ENCODE measurements around the gene OPCML. TPM values are rescaled to one million over a fixed set of nuclear protein-coding genes. Genes with fewer than 3 reads are reported as not detected.
A peak's percentile ranks its signal among the peaks of the same experiment; 100 is the strongest.

Gene OPCML
- total and polyA plus RNA-seq, 4 donors, result under 0.01 to 1.3 (median 0.88) TPM; not detected in 1

DNA sequence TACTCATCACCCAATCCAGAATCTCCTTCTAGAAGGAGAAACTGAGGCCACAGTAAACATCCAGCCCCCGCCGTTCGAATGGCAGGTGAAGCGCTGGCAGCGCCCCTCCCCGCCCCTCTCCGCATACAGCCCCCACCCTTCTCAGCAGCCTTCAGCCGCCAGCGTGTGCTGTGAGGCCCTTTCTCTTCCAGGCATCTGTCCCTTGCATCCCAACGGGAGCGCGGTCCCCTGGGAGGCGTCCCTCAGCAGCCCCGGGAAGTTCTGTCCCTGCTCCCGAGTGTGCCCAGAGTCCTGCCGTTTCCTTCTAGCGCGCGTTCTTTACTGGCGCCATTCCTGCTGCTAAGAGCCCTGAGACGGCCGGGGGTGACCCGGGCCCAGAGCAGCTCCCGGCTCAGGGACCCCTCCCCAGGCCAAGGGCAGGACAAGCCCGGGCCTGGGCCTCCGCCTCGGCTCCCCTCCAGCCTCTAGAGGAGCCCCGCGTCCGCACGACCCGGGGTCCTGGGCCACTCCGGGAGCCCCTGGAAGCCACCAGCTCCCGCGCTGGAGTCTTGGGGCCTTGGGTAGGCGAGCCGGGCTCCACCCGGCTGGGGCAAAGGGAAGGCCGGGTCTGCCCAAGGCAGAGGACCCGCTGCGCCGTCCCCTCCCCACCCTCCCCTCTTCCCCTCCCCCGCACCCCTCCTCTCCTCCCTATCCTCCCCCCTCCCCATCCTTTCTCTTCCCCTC, 450.4 kb downstream of the OPCML start:
- Histone ChIP-seq H3K36me3 (ENCODE audit: control insufficient read depth in 1 of 2, insufficient read depth in 2 of 2, low read length in 1 of 2) (no peaks in the 10 kb centered on the region), H3K27ac (ENCODE audit: low read depth in 1 of 2, low read length in 2 of 2) (no peak overlapping the region), H3K9me3 (ENCODE audit: control insufficient read depth, low read length) (no peaks in the 10 kb centered on the region), H3K4me3 (ENCODE audit: low read length in 2 of 2) (no peak overlapping the region), H3K4me1 (ENCODE audit: control insufficient read depth in 1 of 2, insufficient read depth in 2 of 2, low read length in 2 of 2) (no peaks in the 10 kb centered on the region), H3K27me3 (ENCODE audit: control insufficient read depth in 1 of 2, insufficient read depth in 2 of 2, low read length in 1 of 2) (no peaks in the 10 kb centered on the region)
- 48 to 53% methylated on average over 33 to 43 of the region's 43 CpGs for WGBS, 2 donors
- intact Hi-C loops (cut with DNase I), result loop anchor here (5.0 to 10.0 kb wide), 2 partner anchors 753 to 755 kb away; no protein-coding TSS in a partner anchor
- DNase-seq (no peak), ATAC-seq (ENCODE audit: low FRiP score) (no peak)

DNA sequence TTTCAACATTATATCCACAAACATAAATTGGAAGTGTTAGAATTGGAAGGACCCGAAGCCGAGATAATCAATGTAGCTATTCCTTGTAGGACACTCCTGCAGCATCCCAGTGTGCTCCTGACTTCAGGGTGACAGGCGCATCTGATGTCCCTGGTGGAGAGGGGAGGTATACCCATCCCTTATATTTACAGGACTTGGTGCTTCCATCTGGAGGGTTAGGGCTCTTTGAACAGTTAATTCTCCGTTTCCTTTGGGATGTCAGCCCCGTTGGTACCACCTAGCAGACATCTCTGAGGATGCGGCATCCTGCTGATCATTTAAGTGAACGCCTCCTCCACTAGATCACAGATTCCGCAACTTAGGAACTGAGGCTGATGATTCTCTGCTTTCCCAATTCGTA, 451.3 kb downstream of the OPCML start:
- Histone ChIP-seq H3K36me3 (ENCODE audit: control insufficient read depth in 1 of 2, insufficient read depth in 2 of 2, low read length in 1 of 2) (no peaks in the 10 kb centered on the region), H3K27me3 (ENCODE audit: control insufficient read depth in 1 of 2, insufficient read depth in 2 of 2, low read length in 1 of 2) (no peaks in the 10 kb centered on the region), H3K27ac (ENCODE audit: low read depth in 1 of 2, low read length in 2 of 2) (no peak overlapping the region), H3K9me3 (ENCODE audit: control insufficient read depth, low read length) (no peaks in the 10 kb centered on the region), H3K4me3 (ENCODE audit: low read length in 2 of 2) (no peak overlapping the region), H3K4me1 (ENCODE audit: control insufficient read depth in 1 of 2, insufficient read depth in 2 of 2, low read length in 2 of 2) (no peaks in the 10 kb centered on the region)
- WGBS, 2 donors, result 77 to 83% methylated on average over 9 of the region's 9 CpGs
- no peak for ATAC-seq (ENCODE audit: low FRiP score)
- intact Hi-C loops (cut with DNase I), result loop anchor here (5.0 to 10.0 kb wide), 2 partner anchors 754 to 756 kb away; no protein-coding TSS in a partner anchor
- no peak for DNase-seq

DNA sequence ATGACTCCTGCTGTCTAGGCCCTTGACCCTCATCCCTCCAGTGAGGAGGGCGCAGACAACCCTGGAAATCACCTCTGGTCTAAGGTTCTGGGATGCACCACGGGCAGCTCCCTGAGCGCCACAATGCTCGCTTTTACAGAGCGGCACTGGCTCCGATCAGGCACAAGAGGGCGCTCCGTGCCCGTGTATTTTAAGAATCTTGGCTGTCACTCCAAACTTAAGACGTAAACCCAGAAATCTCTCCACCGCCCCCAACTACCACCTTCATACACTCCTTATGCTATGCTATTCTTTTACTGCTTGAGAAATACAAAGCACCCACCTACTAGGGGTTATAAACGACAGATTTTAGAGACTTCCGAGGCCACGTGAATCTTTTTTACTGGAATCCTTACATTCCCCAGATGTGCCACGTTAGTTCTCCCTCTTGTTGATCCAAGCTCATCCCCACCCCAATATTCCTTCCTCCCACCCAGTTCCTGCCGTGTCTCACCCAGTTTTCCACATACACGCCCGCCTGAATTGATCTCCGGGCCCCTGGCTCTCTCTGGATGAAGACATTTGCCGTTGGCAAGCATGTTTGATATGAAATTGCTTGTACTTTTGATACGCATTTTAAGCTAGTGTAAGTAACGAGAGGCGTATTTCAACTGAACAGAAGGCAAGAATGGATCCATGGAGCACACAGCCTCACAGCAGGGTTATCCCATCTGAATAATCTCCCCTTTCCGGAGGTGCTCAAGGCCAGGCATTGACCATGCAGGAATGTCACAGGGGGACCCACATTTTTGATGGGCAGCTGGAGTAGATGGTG, 453.5 kb downstream of the OPCML start:
- Histone ChIP-seq H3K27me3 (ENCODE audit: control insufficient read depth in 1 of 2, insufficient read depth in 2 of 2, low read length in 1 of 2) (no peaks in the 10 kb centered on the region), H3K27ac (ENCODE audit: low read depth in 1 of 2, low read length in 2 of 2) (no peak overlapping the region), H3K4me3 (ENCODE audit: low read length in 2 of 2) (no peak overlapping the region), H3K36me3 (ENCODE audit: control insufficient read depth in 1 of 2, insufficient read depth in 2 of 2, low read length in 1 of 2) (no peaks in the 10 kb centered on the region), H3K4me1 (ENCODE audit: control insufficient read depth in 1 of 2, insufficient read depth in 2 of 2, low read length in 2 of 2) (no peaks in the 10 kb centered on the region), H3K9me3 (ENCODE audit: control insufficient read depth, low read length) (no peaks in the 10 kb centered on the region)
- DNase-seq (no peak), ATAC-seq (ENCODE audit: low FRiP score) (peak; percentile 34)
- intact Hi-C loops (cut with DNase I), result no loop called here
- WGBS, 2 donors, result 24 to 25% methylated on average over 24 of the region's 24 CpGs

DNA sequence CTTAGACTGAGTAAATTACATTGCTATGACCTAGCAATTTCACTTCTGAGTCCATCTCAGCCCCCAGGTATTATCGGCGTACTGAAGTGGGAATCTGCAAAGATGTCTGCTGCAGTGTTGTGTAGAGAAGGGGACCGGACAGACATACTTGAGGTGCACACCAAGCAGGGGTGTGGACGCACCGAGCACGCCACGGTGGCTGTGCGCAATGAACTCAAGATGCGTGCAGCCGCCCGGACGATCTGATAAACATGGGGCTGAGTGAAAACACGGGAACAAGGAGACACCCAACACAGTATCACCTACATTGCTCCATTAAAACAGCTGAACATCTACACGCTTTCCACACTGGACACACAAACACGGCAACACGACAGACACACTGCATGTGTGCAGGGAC, 454.3 kb downstream of the OPCML start:
- Histone ChIP-seq H3K4me3 (ENCODE audit: low read length in 2 of 2) (no peak overlapping the region), H3K27me3 (ENCODE audit: control insufficient read depth in 1 of 2, insufficient read depth in 2 of 2, low read length in 1 of 2) (no peaks in the 10 kb centered on the region), H3K9me3 (ENCODE audit: control insufficient read depth, low read length) (no peaks in the 10 kb centered on the region), H3K4me1 (ENCODE audit: control insufficient read depth in 1 of 2, insufficient read depth in 2 of 2, low read length in 2 of 2) (no peaks in the 10 kb centered on the region), H3K36me3 (ENCODE audit: control insufficient read depth in 1 of 2, insufficient read depth in 2 of 2, low read length in 1 of 2) (no peaks in the 10 kb centered on the region), H3K27ac (ENCODE audit: low read depth in 1 of 2, low read length in 2 of 2) (no peak overlapping the region)
- intact Hi-C loops (cut with DNase I), result no loop called here
- no peak for ATAC-seq (ENCODE audit: low FRiP score)
- no peak for DNase-seq
- 82 to 84% methylated on average over 16 of the region's 16 CpGs for WGBS, 2 donors

DNA sequence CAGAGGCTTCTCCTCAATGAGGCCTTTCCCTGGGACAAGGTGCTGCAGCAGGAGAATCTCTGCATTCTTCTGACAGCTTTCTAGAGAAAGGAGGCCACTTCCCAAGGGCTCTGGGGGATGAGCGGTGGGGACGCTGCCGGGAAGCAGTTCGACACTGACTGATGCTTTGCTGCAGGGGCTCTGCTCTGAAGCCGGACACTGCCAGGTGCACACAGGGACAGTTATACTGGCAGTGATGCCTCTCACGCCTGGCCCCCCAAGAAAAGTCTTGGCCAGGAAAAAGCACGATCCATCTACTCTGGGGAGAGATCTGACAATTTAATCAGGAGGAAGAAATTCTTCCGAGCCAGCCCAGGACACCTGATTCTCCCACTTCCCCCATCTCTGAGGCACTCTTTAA, 456.9 kb downstream of the OPCML start:
- 69% methylated on average over 8 of the region's 8 CpGs for WGBS, 2 donors
- Histone ChIP-seq H3K4me3 (ENCODE audit: low read length in 2 of 2) (no peak overlapping the region), H3K4me1 (ENCODE audit: control insufficient read depth in 1 of 2, insufficient read depth in 2 of 2, low read length in 2 of 2) (no peaks in the 10 kb centered on the region), H3K36me3 (ENCODE audit: control insufficient read depth in 1 of 2, insufficient read depth in 2 of 2, low read length in 1 of 2) (no peaks in the 10 kb centered on the region), H3K27ac (ENCODE audit: low read depth in 1 of 2, low read length in 2 of 2) (no peak overlapping the region), H3K9me3 (ENCODE audit: control insufficient read depth, low read length) (no peaks in the 10 kb centered on the region), H3K27me3 (ENCODE audit: control insufficient read depth in 1 of 2, insufficient read depth in 2 of 2, low read length in 1 of 2) (no peaks in the 10 kb centered on the region)
- ATAC-seq (ENCODE audit: low FRiP score), result no peak
- DNase-seq, result no peak
- intact Hi-C loops (cut with DNase I), result no loop called here

DNA sequence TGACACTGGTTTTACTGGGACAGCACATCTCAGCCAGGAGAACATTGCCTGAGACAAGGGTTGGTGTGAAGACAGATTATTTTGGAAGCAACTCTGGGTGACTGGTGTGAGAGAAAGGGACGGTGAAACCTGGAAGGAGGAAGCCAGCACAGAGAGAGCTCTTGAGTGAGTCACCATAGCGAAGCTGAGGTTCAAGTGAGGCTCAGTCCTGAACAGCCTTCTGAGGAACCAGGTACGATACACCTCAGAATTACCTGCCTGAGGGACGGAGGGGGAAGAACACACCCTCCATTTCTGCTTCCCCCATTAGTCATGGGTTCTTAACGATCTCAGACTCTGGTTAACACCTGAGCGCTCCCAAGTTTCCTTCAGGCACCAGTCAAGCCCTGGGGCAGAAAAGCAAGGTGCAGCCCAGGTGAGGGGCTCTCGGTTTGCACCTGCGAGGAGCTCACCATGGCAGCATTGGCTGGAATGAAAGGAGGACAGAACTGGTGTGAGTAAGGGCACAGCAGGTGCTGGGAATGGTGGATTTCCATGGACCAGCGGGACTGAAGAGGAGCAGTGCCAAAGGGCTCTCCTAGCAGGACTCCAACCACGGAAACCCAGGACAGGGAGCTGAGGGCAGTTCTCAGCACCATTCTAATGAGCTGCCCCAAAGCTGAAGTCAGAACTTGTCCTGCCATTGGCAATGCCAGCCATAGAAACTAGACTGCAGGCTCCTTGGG, 459.3 kb downstream of the OPCML start:
- Histone ChIP-seq H3K9me3 (ENCODE audit: control insufficient read depth, low read length) (no peaks in the 10 kb centered on the region), H3K27me3 (ENCODE audit: control insufficient read depth in 1 of 2, insufficient read depth in 2 of 2, low read length in 1 of 2) (no peaks in the 10 kb centered on the region), H3K4me3 (ENCODE audit: low read length in 2 of 2) (no peak overlapping the region), H3K36me3 (ENCODE audit: control insufficient read depth in 1 of 2, insufficient read depth in 2 of 2, low read length in 1 of 2) (no peaks in the 10 kb centered on the region), H3K27ac (ENCODE audit: low read depth in 1 of 2, low read length in 2 of 2) (no peak overlapping the region), H3K4me1 (ENCODE audit: control insufficient read depth in 1 of 2, insufficient read depth in 2 of 2, low read length in 2 of 2) (no peaks in the 10 kb centered on the region)
- intact Hi-C loops (cut with DNase I), result no loop called here
- ATAC-seq (ENCODE audit: low FRiP score) (peak; percentile 21), DNase-seq (no peak)
- 81 to 83% methylated on average over 10 of the region's 10 CpGs for WGBS, 2 donors

DNA sequence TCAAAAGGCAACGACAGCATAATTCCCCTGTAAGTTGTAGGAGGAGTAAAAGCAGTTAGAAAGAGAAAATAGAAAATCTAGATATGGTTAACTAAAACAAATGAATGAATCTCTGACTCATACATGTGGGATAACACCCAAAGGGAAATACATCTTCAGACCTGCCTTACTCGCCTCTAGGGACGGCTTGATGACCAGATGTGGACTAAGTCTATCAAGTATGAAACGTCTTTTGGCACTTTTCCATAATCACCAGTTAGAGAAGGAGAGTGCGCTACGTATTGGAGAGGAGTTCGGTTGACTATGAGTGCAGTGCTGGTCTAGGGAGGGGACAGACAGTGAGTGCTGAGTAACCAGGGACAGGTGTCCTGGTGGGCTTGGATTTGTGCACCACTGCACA, 459.9 kb downstream of the OPCML start:
- Histone ChIP-seq H3K9me3 (ENCODE audit: control insufficient read depth, low read length) (no peaks in the 10 kb centered on the region), H3K4me3 (ENCODE audit: low read length in 2 of 2) (no peak overlapping the region), H3K4me1 (ENCODE audit: control insufficient read depth in 1 of 2, insufficient read depth in 2 of 2, low read length in 2 of 2) (no peaks in the 10 kb centered on the region), H3K27ac (ENCODE audit: low read depth in 1 of 2, low read length in 2 of 2) (no peak overlapping the region), H3K27me3 (ENCODE audit: control insufficient read depth in 1 of 2, insufficient read depth in 2 of 2, low read length in 1 of 2) (no peaks in the 10 kb centered on the region), H3K36me3 (ENCODE audit: control insufficient read depth in 1 of 2, insufficient read depth in 2 of 2, low read length in 1 of 2) (no peaks in the 10 kb centered on the region)
- ATAC-seq (ENCODE audit: low FRiP score) (no peak), DNase-seq (no peak)
- 39 to 48% methylated on average over 7 of the region's 7 CpGs for WGBS, 2 donors
- intact Hi-C loops (cut with DNase I), result no loop called here

DNA sequence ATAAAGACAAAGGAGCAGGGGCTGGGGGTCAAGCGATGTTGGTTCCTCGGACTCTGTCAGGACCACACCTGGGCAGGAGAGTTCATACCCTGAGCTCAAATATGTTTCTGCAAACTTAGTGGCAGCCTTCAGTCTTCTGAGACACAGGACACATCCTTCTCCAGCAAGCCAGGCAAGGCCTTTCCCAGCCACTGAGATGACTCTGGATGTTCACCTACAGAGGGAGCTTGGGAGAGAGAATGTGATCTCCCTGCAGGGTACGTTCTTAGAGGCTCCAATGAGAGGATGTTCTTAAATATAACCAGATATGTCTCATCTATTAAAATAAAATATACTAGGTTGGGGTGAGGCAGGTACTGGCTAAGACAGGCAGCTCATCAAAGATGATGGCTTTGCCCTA, 461.5 kb downstream of the OPCML start:
- H3K27ac ChIP-seq (ENCODE audit: low read depth in 1 of 2, low read length in 2 of 2), result no peak overlapping the region
- intact Hi-C loops (cut with DNase I), result no loop called here
- H3K27me3 ChIP-seq (ENCODE audit: control insufficient read depth in 1 of 2, insufficient read depth in 2 of 2, low read length in 1 of 2), result no peaks in the 10 kb centered on the region
- ATAC-seq (ENCODE audit: low FRiP score) (no peak), DNase-seq (no peak)
- WGBS, 2 donors, result 55 to 58% methylated on average over 3 of the region's 3 CpGs
- H3K4me1 ChIP-seq (ENCODE audit: control insufficient read depth in 1 of 2, insufficient read depth in 2 of 2, low read length in 2 of 2), result no peaks in the 10 kb centered on the region
- no peaks in the 10 kb centered on the region for H3K9me3 ChIP-seq (ENCODE audit: control insufficient read depth, low read length)
- H3K4me3 ChIP-seq (ENCODE audit: low read length in 2 of 2), result no peak overlapping the region
- H3K36me3 ChIP-seq (ENCODE audit: control insufficient read depth in 1 of 2, insufficient read depth in 2 of 2, low read length in 1 of 2), result no peaks in the 10 kb centered on the region
